HEK293 (cell line): Measurements from ENCODE around the gene HIC1.

Experiments
- CTCF ChIA-PET: fragments of 350-600 bp; formaldehyde crosslinking; extraction: SDS; loops from one replicate; lab custom pipeline; 2021; ENCODE audit warnings: antibody characterized with exemption; lab: Yijun Ruan, JAX
- POLR2A ChIA-PET: fragments of 300-600 bp; formaldehyde crosslinking; extraction: SDS; loops from one replicate; lab custom pipeline; 2020; ENCODE audit warnings: antibody characterized with exemption, inconsistent platforms; lab: Yijun Ruan, JAX
- H3K27ac ChIP-seq: fragments of 200-500 bp; sonication (Bioruptor generic); 2 replicates; pipeline ENCODE4 v1.5.1; 2014; ENCODE audit warnings: low read depth, low read length, control low read depth, inconsistent platforms; ENCODE audit errors: extremely low read depth
- H3K36me3 ChIP-seq, 2 experiments: fragments of 200-500 bp in 1 of 2; sonication (Bioruptor generic) in 1 of 2; 1 replicate in 1 of 2; 2 replicates in 1 of 2; pipeline ENCODE4 v1.5.1; 2014 to 2017; ENCODE audit warnings: inconsistent platforms in 2 of 2, low read length in 2 of 2; ENCODE audit not compliant: control insufficient read depth in 2 of 2, insufficient read depth in 1 of 2
- H3K4me1 ChIP-seq: fragments of 200-500 bp; sonication (Bioruptor generic); 2 replicates; pipeline ENCODE4 v1.5.1; 2014; ENCODE audit warnings: mild to moderate bottlenecking, low read length, inconsistent platforms; ENCODE audit not compliant: control insufficient read depth, insufficient read depth
- H3K4me3 ChIP-seq: 2 replicates; pipeline ENCODE4 v1.5.1; 2011; ENCODE audit warnings: low read depth, mild to moderate bottlenecking, control low read depth, low read length, moderate library complexity
- H3K9me3 ChIP-seq: fragments of 200-500 bp; sonication (Bioruptor generic); 2 replicates; pipeline ENCODE4 v1.5.1; 2014; ENCODE audit warnings: low read depth, low read length, inconsistent platforms; ENCODE audit not compliant: control insufficient read depth, insufficient read depth
- PRDM1 ChIP-seq: fragments of 450-650 bp; formaldehyde crosslinking; IDR thresholded peaks from 2 replicates; pipeline ENCODE4; 2016; ENCODE audit warnings: missing biosample characterization, missing genetic modification characterization
- PRDM10 ChIP-seq: fragments of 450-650 bp; formaldehyde crosslinking; IDR thresholded peaks from 2 replicates; pipeline ENCODE4 v1.5.1; 2016; ENCODE audit warnings: missing biosample characterization, missing genetic modification characterization
- SP7 ChIP-seq: fragments of 450-650 bp; formaldehyde crosslinking; IDR thresholded peaks from 2 replicates; pipeline ENCODE4 v1.5.1; 2016; ENCODE audit warnings: missing biosample characterization, missing genetic modification characterization
- ZNF274 ChIP-seq, 2 experiments: fragments of 200-500 bp in 1 of 2; fragments of 450-650 bp in 1 of 2; sonication (Bioruptor generic) in 1 of 2; formaldehyde crosslinking in 1 of 2; IDR thresholded peaks; 2 replicates each; pipeline versions ENCODE4 v1.5.1 to v1.6.1; 2014 to 2016; ENCODE audit warnings: borderline replicate concordance in 1 of 2, inconsistent platforms in 1 of 2, low read length in 1 of 2, missing biosample characterization in 1 of 2, missing genetic modification characterization in 1 of 2
- ZNF280D ChIP-seq: fragments of 450-650 bp; formaldehyde crosslinking; IDR thresholded peaks from 2 replicates; pipeline ENCODE4 v1.5.1; 2016; ENCODE audit warnings: missing biosample characterization, missing genetic modification characterization
- ZNF302 ChIP-seq: fragments of 450-650 bp; formaldehyde crosslinking; IDR thresholded peaks from 2 replicates; pipeline ENCODE4 v1.5.1; 2016; ENCODE audit warnings: missing biosample characterization, missing genetic modification characterization, low read depth
- ZNF362 ChIP-seq: fragments of 450-650 bp; formaldehyde crosslinking; IDR thresholded peaks from 2 replicates; pipeline ENCODE4 v1.5.1; 2016; ENCODE audit warnings: missing biosample characterization, missing genetic modification characterization
- ZNF521 ChIP-seq: fragments of 450-650 bp; formaldehyde crosslinking; IDR thresholded peaks from 2 replicates; pipeline ENCODE4 v1.5.1; 2017; ENCODE audit warnings: missing biosample characterization, mild to moderate bottlenecking, missing genetic modification characterization
- ZNF544 ChIP-seq: fragments of 450-650 bp; formaldehyde crosslinking; IDR thresholded peaks from 2 replicates; pipeline ENCODE4 v1.5.0; 2017; ENCODE audit warnings: missing biosample characterization, missing genetic modification characterization
- ZNF558 ChIP-seq: fragments of 450-650 bp; formaldehyde crosslinking; IDR thresholded peaks from 2 replicates; pipeline ENCODE4 v1.5.1; 2016; ENCODE audit warnings: missing biosample characterization, missing genetic modification characterization
- ZNF610 ChIP-seq: fragments of 450-650 bp; formaldehyde crosslinking; IDR thresholded peaks from 2 replicates; pipeline ENCODE4 v1.5.1; 2016; ENCODE audit warnings: missing biosample characterization, missing genetic modification characterization, borderline replicate concordance
- ZNF658 ChIP-seq: fragments of 450-650 bp; formaldehyde crosslinking; IDR thresholded peaks from 2 replicates; pipeline ENCODE4; 2016; ENCODE audit warnings: missing biosample characterization, missing genetic modification characterization
- ZNF707 ChIP-seq: fragments of 450-650 bp; formaldehyde crosslinking; IDR thresholded peaks from 2 replicates; pipeline ENCODE4 v1.5.1; 2016; ENCODE audit warnings: missing biosample characterization, missing genetic modification characterization
- ZSCAN16 ChIP-seq: fragments of 450-650 bp; formaldehyde crosslinking; IDR thresholded peaks from 2 replicates; pipeline ENCODE4 v1.5.1; 2016; ENCODE audit warnings: missing biosample characterization, missing genetic modification characterization
- ZSCAN23 ChIP-seq: fragments of 450-650 bp; formaldehyde crosslinking; IDR thresholded peaks from 2 replicates; pipeline ENCODE4 v1.5.1; 2016; ENCODE audit warnings: missing biosample characterization, missing genetic modification characterization

HIC1 gene

GRCh38 chr17:2086306-2086705 is 31.4 kb downstream of the HIC1 start:
- TF ChIP-seq ZNF521 (no peak), ZNF362 (tag by site-specific recombination) (no peak), ZNF544 (tag by site-specific recombination) (no peak)
- no peak overlapping the region for H3K27ac ChIP-seq
- H3K4me1 ChIP-seq, result peaks cover 4% of the 10 kb centered on the region; the same call in 1 of the 2 replicates
- H3K4me3 ChIP-seq, result no peak overlapping the region
- H3K9me3 ChIP-seq, result no peaks in the 10 kb centered on the region
- CTCF ChIA-PET, result interaction anchor here (0.7 to 3.4 kb wide), 5 partner anchors 158 to 1776 kb away, joined by 3 to 13 read pairs (median 3); no protein-coding TSS in a partner anchor
- POLR2A ChIA-PET, result no interaction called here
- H3K36me3 ChIP-seq, result peaks cover 0 to 38% of the 10 kb centered on the region in 2 experiments; a peak in 1 of 3 replicates

- Histone ChIP-seq H3K4me3 (no peak overlapping the region), H3K36me3 (peaks cover 0 to 29% of the 10 kb centered on the region in 2 experiments; a peak in 2 of 3 replicates), H3K9me3 (no peaks in the 10 kb centered on the region), H3K4me1 (peaks cover 4% of the 10 kb centered on the region; the same call in 1 of the 2 replicates), H3K27ac (no peak overlapping the region)
- ChIA-PET CTCF (interaction anchor here (0.6 to 3.4 kb wide), 3 partner anchors 139 to 160 kb away, joined by 3 to 13 read pairs (median 4); no protein-coding TSS in a partner anchor), POLR2A (interaction anchor here (1.0 kb wide), 1 partner anchor 13 kb away, joined by 3 read pairs; no protein-coding TSS in a partner anchor)
- TF ChIP-seq ZNF610 (tag by site-specific recombination) (no peak), ZNF302 (tag by site-specific recombination) (no peak), ZNF707 (tag by site-specific recombination) (no peak), ZNF658 (tag by site-specific recombination) (no peak), PRDM10 (tag by site-specific recombination) (no peak), ZNF558 (tag by site-specific recombination) (no peak), ZNF280D (tag by site-specific recombination) (no peak), ZNF274 (IDR thresholded peaks at IDR 0.05; ENCODE audit: low read length) (no peak), ZNF274 (tag by site-specific recombination; IDR thresholded peaks at IDR 0.05; ENCODE audit: borderline replicate concordance) (no peak), ZSCAN23 (tag by site-specific recombination) (no peak), PRDM1 (tag by site-specific recombination) (no peak), ZNF544 (tag by site-specific recombination) (no peak), SP7 (no peak), ZSCAN16 (no peak)
These were observed 32.8 kb downstream of the HIC1 start for GRCh38 chr17:2087597-2088211.
